GOT3 (cell line): ENCODE results near the gene CDC42SE2.
"Not testable (repeated sequence)": the region's sequence is repeated elsewhere in the genome, so short reads cannot be mapped to it uniquely, and the experiment has no call there.

ENCODE experiments used
- DNase-seq: peaks from one replicate; lab custom pipeline; 2025; ENCODE audit warnings: mixed read lengths; lab: John Stamatoyannopoulos, UW

Gene CDC42SE2

DNA sequence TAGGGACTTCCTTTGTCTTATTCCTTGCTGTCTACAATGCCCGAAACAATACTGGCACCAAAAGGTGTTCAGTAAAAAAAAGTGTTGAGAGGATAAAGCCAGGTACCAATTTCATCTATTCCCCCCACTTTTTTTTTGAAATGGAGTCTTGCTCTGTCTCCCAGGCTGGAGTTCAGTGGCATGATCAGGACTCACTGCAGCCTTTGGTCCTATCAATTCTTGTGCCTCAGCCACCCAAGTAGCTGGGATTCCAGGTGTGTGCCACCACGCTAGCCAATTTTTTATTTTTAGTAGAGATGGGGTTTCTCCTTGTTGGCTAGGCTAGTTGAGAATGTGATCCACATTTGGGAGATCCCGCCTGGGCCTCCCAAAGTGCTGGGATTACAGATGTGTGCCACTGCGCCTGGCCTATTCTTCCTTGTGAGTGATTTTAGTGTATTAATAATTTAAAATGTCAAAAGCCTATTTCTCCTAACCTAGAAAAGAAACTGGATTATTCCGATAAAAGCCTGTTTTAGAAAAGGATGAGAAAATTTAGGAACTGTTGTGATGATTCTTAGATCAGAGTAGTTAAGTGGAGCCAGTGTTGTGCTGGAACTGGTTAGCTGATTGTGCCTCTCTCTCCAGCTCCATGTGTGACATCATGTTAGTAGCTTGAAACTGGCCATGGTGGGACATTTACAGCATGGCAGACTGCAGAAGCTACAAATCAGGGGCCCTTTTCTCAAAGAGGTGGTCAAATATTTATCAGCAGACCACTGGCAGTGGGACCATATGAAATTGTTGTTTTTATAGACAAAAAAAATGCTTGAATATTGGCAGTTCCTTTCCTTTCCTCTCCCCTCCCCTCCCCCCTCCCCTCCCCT is 14.3 kb downstream of the CDC42SE2 start:
- no peak for DNase-seq

- DNase-seq: not testable (repeated sequence)
Observed at GRCh38 chr5:131278741-131279124, 14.9 kb downstream of the CDC42SE2 start.

DNA sequence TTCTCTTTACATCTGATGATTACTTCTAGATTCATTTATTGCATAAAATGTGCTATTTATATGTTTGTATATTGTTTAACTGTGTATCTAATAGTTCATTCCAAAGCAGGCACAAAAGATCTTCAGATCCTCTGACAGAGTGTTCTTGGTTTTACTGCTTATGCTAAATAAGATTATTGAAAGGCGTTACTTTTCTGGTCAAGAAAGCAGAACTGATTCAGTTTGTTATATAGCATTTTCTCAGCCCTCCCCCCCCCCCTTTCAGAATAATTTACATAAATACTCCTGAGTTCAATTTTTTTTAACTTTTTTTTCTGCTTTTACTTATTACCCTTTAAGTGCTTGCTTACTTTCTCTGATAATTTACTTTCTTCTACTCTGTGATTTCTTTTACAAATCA is 15.4 kb downstream of the CDC42SE2 start:
- DNase-seq: no peak

DNA sequence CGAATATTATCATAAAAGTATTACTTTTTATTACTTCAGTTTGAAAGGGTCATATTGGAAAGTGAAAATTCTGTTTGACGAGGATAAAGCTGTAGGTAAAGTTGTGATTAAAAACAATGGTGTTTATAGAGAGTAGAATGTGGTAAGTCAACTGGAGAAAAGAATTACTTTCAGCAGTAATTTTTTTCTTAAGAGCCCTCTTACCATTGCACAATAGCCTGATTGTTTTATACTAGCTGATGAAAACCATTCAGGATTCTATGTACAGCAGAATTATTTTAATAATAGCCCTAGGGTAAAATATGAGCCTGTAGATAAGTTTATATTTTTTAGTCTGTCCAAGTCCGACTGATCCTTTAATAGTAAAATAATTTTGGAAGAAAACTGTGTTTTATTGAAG is 16.6 kb downstream of the CDC42SE2 start:
- no peak for DNase-seq

DNA sequence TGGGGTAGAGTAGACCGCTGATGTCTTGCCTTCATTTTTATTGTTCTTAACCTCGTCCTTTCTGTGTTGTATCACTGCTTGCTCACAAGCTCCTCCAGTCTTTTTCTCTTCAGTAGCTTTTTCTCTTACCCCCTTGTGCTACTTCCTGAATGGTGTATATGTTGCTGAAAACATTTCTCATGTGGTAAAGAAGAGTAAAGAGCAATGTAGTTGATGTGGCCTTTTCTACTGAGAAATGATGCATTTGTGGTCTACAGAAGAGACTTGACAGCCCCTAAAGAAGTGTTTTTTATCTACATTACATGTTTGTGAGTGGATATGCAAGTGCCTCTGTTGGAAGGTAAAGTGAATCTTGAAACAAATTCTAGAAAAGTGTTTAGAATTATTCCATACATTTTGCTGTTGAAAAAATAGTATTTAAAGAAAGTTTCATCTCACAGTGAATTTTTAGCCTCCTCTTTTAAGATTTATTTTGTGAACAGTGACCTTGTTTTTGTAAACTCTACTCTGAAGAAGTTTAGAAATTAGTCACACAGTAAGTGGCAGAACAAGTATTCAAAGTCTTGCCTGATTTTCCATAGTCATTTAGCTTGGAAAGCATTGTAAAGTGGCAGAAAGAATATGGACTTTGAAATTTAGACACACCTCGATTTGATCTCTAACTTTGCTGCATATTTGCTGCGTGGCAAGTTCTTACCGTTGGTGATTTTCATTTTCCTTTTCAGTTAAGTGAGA is 17.4 kb downstream of the CDC42SE2 start:
- DNase-seq: no peak

- no peak for DNase-seq
Observed at GRCh38 chr5:131281868-131282234, 18.0 kb downstream of the CDC42SE2 start.

GRCh38 chr5:131282235-131282634 is 18.4 kb downstream of the CDC42SE2 start:
- DNase-seq: no peak

- no peak for DNase-seq
Observed at GRCh38 chr5:131285703-131286399, 22.0 kb downstream of the CDC42SE2 start.

GRCh38 chr5:131286400-131286715 is 22.5 kb downstream of the CDC42SE2 start:
- DNase-seq: no peak

DNA sequence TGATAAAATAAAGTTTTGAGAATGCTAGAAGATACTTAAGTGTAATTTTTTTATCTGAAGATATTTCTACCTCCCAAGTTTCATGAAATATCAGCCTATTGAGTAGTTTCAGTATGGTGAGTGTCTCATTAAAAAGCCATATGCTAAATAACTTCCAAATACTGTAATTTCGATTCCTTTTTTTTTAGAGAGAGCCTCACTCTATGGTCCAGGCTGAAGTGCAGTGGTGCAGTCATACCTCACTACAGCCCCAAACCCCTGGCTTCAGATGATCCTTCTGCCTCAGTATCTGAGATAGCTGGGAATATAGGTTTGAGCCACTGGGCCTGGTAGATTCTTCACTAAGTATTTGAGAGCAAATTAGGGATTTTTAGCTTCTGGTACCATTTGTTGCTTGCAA is 24.5 kb downstream of the CDC42SE2 start:
- no peak for DNase-seq

- no peak for DNase-seq
Observed at GRCh38 chr5:131289738-131290137, 25.9 kb downstream of the CDC42SE2 start.

DNA sequence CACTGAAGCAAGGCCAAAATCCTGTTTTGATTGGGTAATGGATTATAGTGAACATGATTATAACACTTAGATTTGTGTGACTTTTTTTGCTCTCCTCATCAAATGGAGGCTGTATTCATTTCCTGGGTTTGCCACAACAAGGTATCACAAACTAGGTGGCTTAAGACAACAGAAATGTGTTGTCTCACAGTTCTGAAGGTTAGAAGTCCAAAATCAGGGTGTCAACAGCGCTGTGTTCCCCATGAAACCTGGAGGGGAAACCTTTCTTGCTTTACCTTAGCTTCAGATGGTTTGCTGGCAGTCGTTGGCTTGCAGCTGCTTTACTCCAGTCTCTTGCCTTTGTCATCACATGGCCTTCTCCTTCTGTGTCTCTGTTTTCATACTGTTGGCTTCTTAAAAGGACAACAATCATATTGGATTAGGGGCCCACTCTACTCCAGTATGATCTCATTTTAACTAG is 32.4 kb downstream of the CDC42SE2 start:
- no peak for DNase-seq

DNA sequence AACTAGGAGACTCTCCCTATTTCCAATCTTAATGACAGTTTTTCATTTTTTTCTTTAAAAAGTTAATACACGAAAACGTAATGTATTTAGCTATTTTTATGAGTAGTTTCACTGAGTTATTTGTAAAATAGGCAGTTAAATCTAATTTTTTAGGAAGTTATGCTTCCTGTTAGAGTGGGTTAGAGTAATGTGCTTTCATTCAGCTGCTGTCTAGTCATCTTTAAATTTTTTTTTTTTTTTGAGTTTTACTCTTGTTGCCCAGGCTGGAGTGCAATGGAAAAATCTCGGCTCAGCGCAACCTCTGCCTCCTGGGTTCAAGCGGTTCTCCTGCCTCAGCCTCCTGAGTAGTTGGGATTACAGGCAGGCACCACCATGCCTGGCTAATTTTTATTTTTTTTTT is 34.0 kb downstream of the CDC42SE2 start:
- no peak for DNase-seq

DNA sequence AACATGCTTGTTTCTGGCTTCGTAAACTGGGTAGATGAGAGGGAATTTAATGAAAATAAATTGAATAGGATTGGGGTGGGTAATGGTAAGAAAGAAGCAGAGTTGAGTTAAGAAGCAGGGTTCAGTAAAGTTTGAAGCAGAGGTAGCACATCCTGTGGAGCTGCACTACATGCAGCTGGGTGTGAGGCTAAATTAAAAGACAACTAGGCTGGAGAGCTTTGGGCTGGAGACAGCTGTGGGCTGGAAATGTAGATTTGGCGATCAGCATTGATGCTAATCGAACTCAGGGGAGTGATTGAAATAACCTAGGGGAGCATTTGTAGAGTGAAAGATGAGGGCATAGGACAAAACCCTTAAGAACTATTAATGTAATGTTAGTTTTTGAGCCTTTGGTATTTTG is 35.6 kb downstream of the CDC42SE2 start:
- no peak for DNase-seq

GRCh38 chr5:131302506-131302905 is 38.7 kb downstream of the CDC42SE2 start:
- DNase-seq: no peak

DNA sequence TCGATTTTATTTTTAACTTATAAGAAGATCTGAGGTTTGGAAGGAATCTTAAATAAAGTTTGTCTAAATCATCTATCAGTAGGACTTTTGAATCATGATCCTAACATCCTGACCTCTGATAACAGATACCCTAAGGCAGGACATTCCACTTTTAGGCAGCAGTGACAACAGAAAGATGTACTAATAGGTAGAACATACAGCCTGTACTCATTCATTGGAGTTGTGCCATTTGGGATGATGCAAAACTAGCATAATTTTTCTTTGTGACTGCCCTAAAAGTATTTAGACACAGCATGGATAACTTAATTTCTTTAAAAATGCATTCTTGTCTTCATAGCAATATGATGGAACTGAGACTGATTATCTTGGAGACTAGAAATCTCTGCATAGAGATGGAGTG is 39.7 kb downstream of the CDC42SE2 start:
- DNase-seq: no peak

DNA sequence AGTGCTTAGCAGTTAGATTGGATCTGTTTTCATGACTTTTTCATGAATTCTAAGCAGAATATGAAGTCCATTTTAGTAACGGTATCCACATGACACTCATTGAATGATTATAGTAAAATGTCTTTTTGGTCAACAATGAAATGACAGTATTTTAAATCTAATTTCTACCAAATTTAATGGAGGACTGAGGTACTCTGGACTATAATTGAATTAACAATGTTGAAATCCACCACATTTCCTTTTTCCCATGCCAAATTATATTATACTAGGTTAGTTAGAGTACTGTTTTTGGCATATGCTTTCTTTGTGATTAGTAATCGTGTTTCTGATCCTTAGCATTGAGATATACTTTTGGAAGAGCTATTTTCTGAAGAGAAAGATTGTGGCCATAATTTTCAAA is 40.6 kb downstream of the CDC42SE2 start:
- DNase-seq: no peak

GRCh38 chr5:131305138-131305689 is 41.4 kb downstream of the CDC42SE2 start:
- DNase-seq: no peak

- DNase-seq: no peak
Observed at GRCh38 chr5:131305906-131306305, 42.1 kb downstream of the CDC42SE2 start.

DNA sequence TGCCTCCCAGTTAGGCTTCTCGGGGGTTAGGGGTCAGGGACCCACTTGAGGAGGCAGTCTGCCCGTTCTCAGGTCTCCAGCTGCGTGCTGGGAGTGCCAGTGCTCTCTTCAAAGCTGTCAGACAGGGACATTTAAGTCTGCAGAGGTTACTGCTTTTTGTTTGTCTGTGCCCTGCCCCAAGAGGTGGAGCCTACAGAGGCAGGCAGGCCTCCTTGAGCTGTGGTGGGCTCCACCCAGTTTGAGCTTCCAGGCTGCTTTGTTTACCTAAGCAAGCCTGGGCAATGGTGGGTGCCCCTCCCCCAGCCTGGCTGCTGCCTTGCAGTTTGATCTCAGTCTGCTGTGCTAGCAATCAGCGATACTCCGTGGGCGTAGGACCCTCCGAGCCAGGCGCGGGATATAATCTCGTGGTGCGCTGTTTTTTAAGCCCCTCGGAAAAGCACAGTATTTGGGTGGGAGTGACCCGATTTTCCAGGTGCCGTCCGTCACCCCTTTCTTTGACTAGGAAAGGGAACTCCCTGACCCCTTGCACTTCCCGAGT is 48.5 kb downstream of the CDC42SE2 start:
- not testable (repeated sequence) for DNase-seq

DNA sequence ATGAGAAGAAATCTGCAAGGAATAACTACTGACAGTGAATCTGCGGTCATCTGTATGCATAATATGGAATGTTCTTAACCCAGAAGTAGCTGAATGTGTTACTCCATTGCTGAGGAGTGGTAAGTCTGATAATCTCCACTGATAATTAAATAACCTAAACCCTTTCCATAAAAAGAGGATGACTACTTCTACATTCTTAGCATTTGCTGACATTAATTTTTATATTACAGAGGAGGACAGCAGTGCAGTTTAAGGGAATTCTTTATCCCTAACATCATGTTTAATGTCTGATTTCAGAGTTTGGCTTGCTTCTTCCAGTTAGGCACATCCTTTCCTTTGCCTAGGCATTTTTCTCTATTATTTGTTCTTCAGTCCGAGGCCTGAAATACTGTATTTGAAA is 52.2 kb downstream of the CDC42SE2 start:
- no peak for DNase-seq

DNA sequence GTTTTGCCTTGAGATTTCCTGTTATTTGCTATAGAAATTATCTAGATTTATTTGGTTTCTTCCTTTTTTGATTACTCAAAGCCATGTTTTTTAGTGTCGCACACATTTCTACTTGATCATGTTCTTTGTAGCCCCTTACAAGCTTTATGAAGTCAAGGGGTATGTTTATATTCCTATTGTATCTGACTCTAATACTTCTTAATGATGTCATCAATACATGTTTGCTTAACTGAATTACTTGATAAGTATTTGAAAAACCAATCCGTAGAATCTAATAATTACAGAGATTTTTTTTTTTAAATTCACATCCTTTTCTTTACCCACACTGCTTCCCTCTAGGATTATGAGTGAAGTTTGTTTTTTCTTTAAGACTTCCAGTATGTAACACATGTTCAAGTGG is 53.0 kb downstream of the CDC42SE2 start:
- DNase-seq: no peak
